GM23338 (cell line): ENCODE data around the gene UNC80. TPM values are rescaled to one million over a fixed set of nuclear protein-coding genes. Genes with fewer than 3 reads are reported as not detected.

Experiments used
- ATAC-seq: fragments of 200-7000 bp; cut with Tn5 transposase; 3 replicates; pipeline ENCODE4 v1.9.1; 2020
- DNase-seq: peaks from one replicate; pipeline ENCODE4 v3.0.0-alpha.2; 2015; ENCODE audit warnings: low spot score
- H2AFZ ChIP-seq: fragments of 200-600 bp; sonication (generic); 2 replicates; pipeline ENCODE4 v1.8.0; 2016; ENCODE audit warnings: antibody characterized with exemption, mild to moderate bottlenecking, moderate library complexity
- H3F3A ChIP-seq: fragments of 200-600 bp; sonication (generic); replicated peaks from 2 replicates; pipeline ENCODE4 v1.8.0; 2017; ENCODE audit warnings: antibody characterized with exemption, mixed run types, low read depth
- H3K27ac ChIP-seq: fragments of 200-600 bp; sonication (generic); 2 replicates; pipeline ENCODE4 v1.6.1; 2016; ENCODE audit warnings: low read depth
- H3K27me3 ChIP-seq: fragments of 200-600 bp; sonication (generic); 2 replicates; pipeline ENCODE4 v1.8.0; 2016; ENCODE audit warnings: mild to moderate bottlenecking, mixed run types, moderate library complexity; ENCODE audit not compliant: insufficient read depth
- H3K36me3 ChIP-seq: fragments of 200-600 bp; sonication (generic); 2 replicates; pipeline ENCODE4 v1.8.0; 2016; ENCODE audit warnings: mild to moderate bottlenecking; ENCODE audit not compliant: insufficient read depth
- H3K4me1 ChIP-seq: fragments of 200-600 bp; sonication (generic); 2 replicates; pipeline ENCODE4 v1.8.0; 2016; ENCODE audit warnings: mild to moderate bottlenecking, moderate library complexity; ENCODE audit not compliant: insufficient read depth
- H3K4me2 ChIP-seq: fragments of 200-600 bp; sonication (generic); 2 replicates; pipeline ENCODE4 v1.7.1; 2017; ENCODE audit warnings: mixed run types
- H3K4me3 ChIP-seq: fragments of 200-600 bp; sonication (generic); 2 replicates; pipeline ENCODE4 v1.6.1; 2016; ENCODE audit warnings: mixed run types
- H3K79me2 ChIP-seq: fragments of 200-600 bp; sonication (generic); replicated peaks from 2 replicates; pipeline ENCODE4 v1.8.0; 2017; ENCODE audit warnings: mild to moderate bottlenecking; ENCODE audit not compliant: insufficient read depth
- H3K9me2 ChIP-seq: fragments of 200-600 bp; sonication (generic); 2 replicates; pipeline ENCODE4 v1.8.0; 2017; ENCODE audit not compliant: insufficient read depth
- H4K20me1 ChIP-seq: fragments of 200-600 bp; sonication (generic); replicated peaks from 2 replicates; pipeline ENCODE4 v1.8.0; 2017; ENCODE audit warnings: mild to moderate bottlenecking; ENCODE audit not compliant: insufficient read depth
- H3K27ac Mint-ChIP-seq: 2 replicates; pipeline ENCODE4 v1.8.0; 2020; ENCODE audit warnings: inconsistent platforms, mild to moderate bottlenecking, moderate library complexity, mixed read lengths
- H3K27me3 Mint-ChIP-seq: 3 replicates; pipeline ENCODE4 v1.8.0; 2022; ENCODE audit warnings: low read depth, mild to moderate bottlenecking, moderate library complexity, mixed read lengths, inconsistent platforms; ENCODE audit not compliant: insufficient read depth, poor library complexity
- H3K36me3 Mint-ChIP-seq: 3 replicates; pipeline ENCODE4 v1.8.0; 2021; ENCODE audit warnings: low read depth, mild to moderate bottlenecking, inconsistent platforms, moderate library complexity, mixed read lengths
- H3K4me1 Mint-ChIP-seq: 3 replicates; pipeline ENCODE4 v1.8.0; 2020; ENCODE audit warnings: mild to moderate bottlenecking, inconsistent platforms, mixed read lengths
- H3K4me3 Mint-ChIP-seq: 3 replicates; pipeline ENCODE4 v1.8.0; 2021; ENCODE audit warnings: moderate library complexity, mild to moderate bottlenecking, inconsistent platforms, mixed read lengths
- H3K9me3 Mint-ChIP-seq: 3 replicates; pipeline ENCODE4 v1.8.0; 2020; ENCODE audit warnings: moderate library complexity, mild to moderate bottlenecking, inconsistent platforms, mixed read lengths
- EZH2phosphoT487 ChIP-seq: fragments of 200-600 bp; sonication (generic); IDR thresholded peaks from one replicate; pipeline ENCODE4 v1.8.1; 2018; ENCODE audit warnings: antibody characterized with exemption; ENCODE audit not compliant: unreplicated experiment
- JUNB ChIP-seq: IDR thresholded peaks from one replicate; pipeline ENCODE4 v1.6.1; 2016; ENCODE audit warnings: antibody characterized with exemption; ENCODE audit not compliant: unreplicated experiment
- NANOG ChIP-seq: IDR thresholded peaks from 2 replicates; pipeline ENCODE4 v1.6.1; 2016; ENCODE audit warnings: antibody characterized with exemption, borderline replicate concordance
- ZNF114 ChIP-seq: fragments of 250-450 bp; sonication (Bioruptor Pico); IDR thresholded peaks from 2 replicates; pipeline ENCODE4 v1.5.0; 2020; ENCODE audit warnings: mild to moderate bottlenecking, moderate library complexity
- ZNF462 ChIP-seq: fragments of 250-450 bp; sonication (Bioruptor Pico); IDR thresholded peaks from 2 replicates; pipeline ENCODE4 v1.5.0; 2020; ENCODE audit warnings: mild to moderate bottlenecking, moderate library complexity
- polyA plus RNA-seq: library from polyadenylated mRNA; unstranded; fragments of >200 nt; fragmentation: Nextera tagmentation; extraction: Ambion mirVana; gene quantifications from 2 replicates; pipeline ENCODE4 v1.2.1, GENCODE V29; 2016
- total RNA-seq: library from RNA; depleted of rRNA; stranded (reverse); fragments of >200 nt; shearing (Covaris generic); gene quantifications from 2 replicates; pipeline ENCODE4 v1.2.3, GENCODE V29; 2014
- TF ChIP-seq, protein P1 (sequence below), 2 experiments: fragments of 200-600 bp in 1 of 2; sonication (generic) in 1 of 2; conservative IDR thresholded peaks; 2 replicates each; pipeline versions ENCODE4 v1.5.1 to v1.6.1; 2016 to 2017; ENCODE audit warnings: antibody characterized with exemption in 2 of 2, low read depth in 2 of 2, mild to moderate bottlenecking in 2 of 2, moderate library complexity in 1 of 2

The UNC80 gene
- total and polyA plus RNA-seq, 2 experiments from 2014 or later: 0.11 to 1.5 TPM

- TF ChIP-seq, protein P1, sequence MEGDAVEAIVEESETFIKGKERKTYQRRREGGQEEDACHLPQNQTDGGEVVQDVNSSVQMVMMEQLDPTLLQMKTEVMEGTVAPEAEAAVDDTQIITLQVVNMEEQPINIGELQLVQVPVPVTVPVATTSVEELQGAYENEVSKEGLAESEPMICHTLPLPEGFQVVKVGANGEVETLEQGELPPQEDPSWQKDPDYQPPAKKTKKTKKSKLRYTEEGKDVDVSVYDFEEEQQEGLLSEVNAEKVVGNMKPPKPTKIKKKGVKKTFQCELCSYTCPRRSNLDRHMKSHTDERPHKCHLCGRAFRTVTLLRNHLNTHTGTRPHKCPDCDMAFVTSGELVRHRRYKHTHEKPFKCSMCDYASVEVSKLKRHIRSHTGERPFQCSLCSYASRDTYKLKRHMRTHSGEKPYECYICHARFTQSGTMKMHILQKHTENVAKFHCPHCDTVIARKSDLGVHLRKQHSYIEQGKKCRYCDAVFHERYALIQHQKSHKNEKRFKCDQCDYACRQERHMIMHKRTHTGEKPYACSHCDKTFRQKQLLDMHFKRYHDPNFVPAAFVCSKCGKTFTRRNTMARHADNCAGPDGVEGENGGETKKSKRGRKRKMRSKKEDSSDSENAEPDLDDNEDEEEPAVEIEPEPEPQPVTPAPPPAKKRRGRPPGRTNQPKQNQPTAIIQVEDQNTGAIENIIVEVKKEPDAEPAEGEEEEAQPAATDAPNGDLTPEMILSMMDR (conservative IDR thresholded peaks at IDR 0.05; ENCODE audit: low read depth in 2 of 2): no peak
- TF ChIP-seq EZH2phosphoT487: no peak
Observed at GRCh38 chr2:209990838-209991237, 219.2 kb downstream of the UNC80 start (continued).

DNA sequence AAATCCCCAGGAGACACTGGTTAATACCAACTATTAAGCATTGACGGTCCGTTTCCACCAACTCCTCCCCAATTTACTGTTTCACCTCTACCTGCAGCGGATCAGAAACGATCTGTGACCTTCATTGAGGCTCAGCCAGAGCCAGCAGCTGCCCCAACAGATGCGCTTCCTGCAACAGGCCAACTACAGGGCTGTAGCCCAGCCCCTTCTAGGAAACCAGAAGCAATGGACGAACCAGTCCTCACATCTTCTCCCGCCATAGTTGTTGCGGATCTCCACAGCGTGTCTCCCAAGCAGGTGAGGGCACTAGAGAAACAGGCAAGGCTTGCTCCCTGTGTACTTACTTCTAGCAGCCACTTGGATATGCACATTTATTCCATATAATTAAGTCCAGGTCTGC lies 222.3 kb downstream of the UNC80 start:
- no peaks in the 10 kb centered on the region for H3K9me2 ChIP-seq
- Mint-ChIP-seq H3K27ac (no peak overlapping the region), H3K4me1 (no peaks in the 10 kb centered on the region), H3K9me3 (no peaks in the 10 kb centered on the region), H3K36me3 (no peaks in the 10 kb centered on the region), H3K27me3 (peaks cover 4% of the 10 kb centered on the region), H3K4me3 (no peak overlapping the region)
- no peak overlapping the region for H3K4me3 ChIP-seq
- DNase-seq: peak; percentile 22
- no peaks in the 10 kb centered on the region for H3K79me2 ChIP-seq
- 0 out of 2 replicates have a peak, but pooled peaks have one; percentile 26 for TF ChIP-seq ZNF114
- peak; percentile 24; the same call in 1 of the 2 replicates for TF ChIP-seq ZNF462
- no peak for TF ChIP-seq NANOG
- TF ChIP-seq JUNB: no peak
- TF ChIP-seq, protein P1 (conservative IDR thresholded peaks at IDR 0.05; ENCODE audit: low read depth in 2 of 2): no peak
- peak overlapping the region; percentile 20; the same call in 1 of the 2 replicates for H2AFZ ChIP-seq
- peak; percentile 66 for ATAC-seq
- H3K4me2 ChIP-seq: no peak overlapping the region
- no peaks in the 10 kb centered on the region for H3K4me1 ChIP-seq
- H3F3A ChIP-seq: no peaks in the 10 kb centered on the region
- no peaks in the 10 kb centered on the region for H4K20me1 ChIP-seq
- H3K27me3 ChIP-seq: no peaks in the 10 kb centered on the region
- no peaks in the 10 kb centered on the region for H3K36me3 ChIP-seq
- H3K27ac ChIP-seq: no peak overlapping the region
